Activated CD4-positive, alpha-beta T cell treated with anti-CD3 and anti-CD28 coated beads, Interleukin-2, amount 10 ng/mL, durations not matched to agents 24 days and 14 days (primary cell): Measurements from ENCODE around the gene CFAP20. TPM values are rescaled to one million over a fixed set of nuclear protein-coding genes. Genes with fewer than 3 reads are reported as not detected.

Experiments used
- DNase-seq: peaks from one replicate; pipeline ENCODE4 v3.0.0; 2022
- H3K27ac Mint-ChIP-seq: one replicate; pipeline ENCODE4 v1.8.0; 2022; ENCODE audit warnings: mild to moderate bottlenecking, mixed read lengths
- H3K27me3 Mint-ChIP-seq: one replicate; pipeline ENCODE4 v1.8.0; 2022; ENCODE audit warnings: mixed read lengths
- H3K36me3 Mint-ChIP-seq: one replicate; pipeline ENCODE4 v1.8.0; 2022; ENCODE audit warnings: low read depth, mild to moderate bottlenecking, mixed read lengths
- H3K4me1 Mint-ChIP-seq: one replicate; pipeline ENCODE4 v1.8.0; 2021; ENCODE audit warnings: mixed read lengths
- H3K4me3 Mint-ChIP-seq: one replicate; pipeline ENCODE4 v1.8.0; 2022; ENCODE audit warnings: mild to moderate bottlenecking, moderate library complexity, mixed read lengths
- H3K9me3 Mint-ChIP-seq: one replicate; pipeline ENCODE4 v1.8.0; 2021; ENCODE audit warnings: mixed read lengths
- intact Hi-C: fragments of 100-400 bp; cut with micrococcal nuclease; formaldehyde crosslinking; loops from one replicate; pipeline ENCODE4 v1.15.1; 2023
- total RNA-seq: library from RNA; stranded (reverse); gene quantifications from 2 replicates; pipeline ENCODE4 v1.2.3, GENCODE V29; 2022

CFAP20 gene
- total RNA-seq, 1 donor from 2014 or later, result 62.7 TPM

DNA sequence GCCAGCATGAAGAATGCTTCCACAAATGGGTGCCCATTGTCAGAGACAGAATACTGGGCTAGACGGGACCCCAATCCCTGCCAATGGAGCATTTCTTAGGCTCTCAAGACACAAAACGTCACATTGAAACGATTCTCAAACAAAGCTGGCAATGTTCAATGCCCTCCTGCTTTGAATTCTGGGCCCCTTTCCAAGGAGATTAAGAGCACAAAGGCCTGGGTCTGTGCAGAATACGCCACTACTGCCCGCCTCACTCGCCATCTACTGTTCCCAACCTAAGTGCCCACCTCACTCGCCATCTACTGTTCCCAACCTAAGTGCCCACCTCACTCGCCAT lies 9.7 kb downstream of the CFAP20 start:
- H3K9me3 Mint-ChIP-seq, result no peaks in the 10 kb centered on the region
- no peak overlapping the region for H3K4me3 Mint-ChIP-seq
- no peak overlapping the region for H3K27ac Mint-ChIP-seq
- intact Hi-C loops, result no loop called here
- peaks cover 19% of the 10 kb centered on the region for H3K4me1 Mint-ChIP-seq
- H3K27me3 Mint-ChIP-seq, result no peaks in the 10 kb centered on the region
- peaks cover 24% of the 10 kb centered on the region for H3K36me3 Mint-ChIP-seq
- DNase-seq, result no peak

DNA sequence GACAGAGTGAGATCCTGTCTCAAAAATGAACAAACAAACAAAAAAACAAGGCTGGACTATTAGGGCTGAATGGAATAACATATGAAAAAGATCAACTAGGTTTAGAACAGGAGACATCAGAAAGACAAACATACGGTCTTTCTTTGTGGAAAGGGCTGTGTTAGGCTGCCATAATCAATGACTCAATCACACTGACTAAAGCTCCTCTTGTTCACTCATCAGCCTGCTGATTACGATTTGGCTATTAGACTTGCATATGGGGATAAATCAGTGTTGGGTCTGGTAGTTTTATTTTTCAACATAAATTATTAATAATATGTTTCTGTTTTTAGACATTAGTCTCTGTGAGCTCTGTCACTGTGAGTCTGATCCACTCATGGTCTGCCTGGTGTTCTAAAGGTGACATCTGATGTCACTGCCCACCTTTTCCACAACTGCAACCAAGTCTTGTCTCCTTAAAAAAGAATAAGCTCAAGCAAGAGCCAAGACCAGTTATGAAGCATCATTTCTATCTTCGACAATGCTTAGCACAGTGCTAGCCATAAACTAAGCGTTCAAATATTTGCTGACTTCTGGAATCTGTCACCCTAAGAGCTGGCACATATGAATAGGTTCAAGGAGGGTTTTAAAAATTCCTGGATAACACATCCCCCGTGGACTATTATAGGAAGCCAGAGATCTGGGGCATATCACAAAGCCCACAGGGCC lies 10.2 kb downstream of the CFAP20 start:
- H3K9me3 Mint-ChIP-seq, result no peaks in the 10 kb centered on the region
- H3K36me3 Mint-ChIP-seq, result peaks cover 25% of the 10 kb centered on the region
- no peak overlapping the region for H3K27ac Mint-ChIP-seq
- intact Hi-C loops, result no loop called here
- H3K27me3 Mint-ChIP-seq, result no peaks in the 10 kb centered on the region
- DNase-seq, result no peak
- H3K4me1 Mint-ChIP-seq, result peaks cover 14% of the 10 kb centered on the region
- no peak overlapping the region for H3K4me3 Mint-ChIP-seq

DNA sequence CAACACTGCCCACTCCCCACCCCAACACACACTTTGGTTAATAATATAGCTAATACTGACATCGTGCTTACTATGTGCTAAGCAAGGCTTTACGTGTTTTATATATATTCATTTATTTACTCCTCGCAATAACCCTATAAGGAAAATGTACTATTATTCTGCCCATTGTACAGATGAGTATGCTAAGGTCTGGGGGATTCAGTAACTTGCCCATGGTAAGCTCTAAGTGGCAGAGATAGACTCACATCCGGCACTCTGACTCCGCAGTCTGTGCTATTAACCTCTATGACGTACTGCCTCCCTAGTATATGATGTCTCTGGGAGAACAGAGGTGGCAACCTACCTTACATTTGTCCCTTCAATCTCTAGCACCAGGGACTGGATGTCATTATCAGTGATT lies 12.7 kb downstream of the CFAP20 start:
- H3K4me3 Mint-ChIP-seq, result no peak overlapping the region
- no peaks in the 10 kb centered on the region for H3K27me3 Mint-ChIP-seq
- peaks cover 41% of the 10 kb centered on the region for H3K36me3 Mint-ChIP-seq
- H3K27ac Mint-ChIP-seq, result no peak overlapping the region
- DNase-seq, result no peak
- H3K9me3 Mint-ChIP-seq, result no peaks in the 10 kb centered on the region
- peaks cover 5% of the 10 kb centered on the region for H3K4me1 Mint-ChIP-seq
- intact Hi-C loops, result no loop called here

DNA sequence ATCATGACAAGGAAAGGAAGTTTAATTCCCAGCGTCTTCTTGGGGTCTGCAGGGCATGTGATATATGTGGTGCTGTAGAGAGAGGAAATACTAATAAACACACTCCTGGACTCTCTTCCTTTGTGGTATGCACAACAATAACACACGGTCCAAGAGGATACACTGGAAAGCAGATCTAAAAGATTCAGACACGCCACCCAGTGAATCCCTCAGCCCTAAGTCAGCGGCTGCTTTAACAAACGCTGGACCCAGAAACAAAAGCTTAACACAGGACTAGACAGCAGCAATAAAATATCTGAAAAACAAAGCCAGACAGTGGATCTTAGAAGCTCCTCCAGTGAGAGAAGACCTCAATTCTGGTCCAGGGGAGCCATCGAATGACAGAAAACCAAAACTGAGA lies 13.1 kb downstream of the CFAP20 start:
- no peak for DNase-seq
- Mint-ChIP-seq H3K27ac (no peak overlapping the region), H3K4me3 (no peak overlapping the region), H3K27me3 (no peaks in the 10 kb centered on the region), H3K4me1 (peaks cover 3% of the 10 kb centered on the region), H3K9me3 (no peaks in the 10 kb centered on the region), H3K36me3 (peaks cover 41% of the 10 kb centered on the region)
- intact Hi-C loops, result no loop called here

DNA sequence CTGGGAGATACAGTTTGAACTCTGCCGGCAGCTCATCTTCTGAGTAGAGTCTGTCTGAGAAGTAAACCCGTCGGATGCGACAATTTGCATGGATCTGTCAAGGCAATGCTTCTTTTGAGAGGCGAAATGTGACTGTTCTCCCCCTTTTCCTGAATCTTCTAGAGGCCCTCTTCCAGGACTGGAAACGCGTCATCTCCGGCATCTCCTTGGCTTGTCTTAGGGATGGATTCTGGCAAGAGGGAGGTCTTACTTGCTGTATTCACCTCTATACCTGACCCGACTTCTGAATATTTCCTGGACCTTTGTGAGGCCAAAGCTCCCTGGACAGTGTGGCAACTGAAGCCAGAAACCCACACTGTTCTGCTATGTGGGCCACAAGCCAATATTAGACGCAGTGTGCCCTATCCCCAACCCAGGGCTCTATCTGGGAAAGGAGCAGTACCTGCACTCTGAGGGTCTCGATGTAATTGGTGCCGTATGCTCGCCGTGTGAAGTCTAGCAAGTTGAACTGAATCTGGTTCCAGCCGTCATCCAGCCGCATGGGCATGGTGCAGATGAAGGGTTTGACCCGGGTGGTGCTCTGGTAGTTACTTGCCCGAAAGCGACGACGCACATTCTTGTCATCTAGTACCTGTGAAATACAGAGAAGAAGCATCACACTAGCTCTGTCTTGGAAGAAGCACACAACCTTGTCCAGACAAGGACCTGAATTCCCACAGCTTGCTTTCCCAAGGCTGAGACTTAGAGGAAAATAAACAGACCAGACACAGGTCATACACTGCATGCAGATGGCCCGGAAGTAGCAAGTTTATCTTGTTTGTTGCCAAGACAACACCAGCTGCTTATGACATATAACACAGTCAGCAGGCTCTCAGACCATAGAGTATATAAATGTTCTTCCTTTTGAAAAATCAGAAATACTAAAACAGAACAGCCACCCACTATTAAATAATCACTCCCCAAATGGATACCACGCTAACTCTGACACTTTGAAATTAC lies 14.1 kb downstream of the CFAP20 start:
- H3K36me3 Mint-ChIP-seq, result peaks cover 41% of the 10 kb centered on the region
- no peaks in the 10 kb centered on the region for H3K9me3 Mint-ChIP-seq

DNA sequence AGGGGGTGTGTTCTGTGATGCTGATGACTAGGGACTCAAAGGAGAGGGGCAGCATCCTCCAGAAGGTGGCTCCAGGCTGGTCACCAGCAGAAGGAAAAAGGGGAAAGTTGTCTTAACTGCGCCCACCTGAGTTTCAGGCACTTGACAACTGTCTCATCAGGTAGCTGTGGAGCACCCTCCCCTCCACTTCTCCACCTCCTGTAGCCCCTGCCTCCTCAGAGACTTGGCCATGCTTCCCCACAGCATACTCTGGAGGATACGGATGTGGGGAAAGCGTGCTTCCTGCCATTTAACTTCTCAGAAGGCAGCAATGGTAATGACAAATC lies 17.9 kb downstream of the CFAP20 start:
- Mint-ChIP-seq H3K9me3 (no peaks in the 10 kb centered on the region), H3K27ac (no peak overlapping the region), H3K4me3 (no peak overlapping the region), H3K27me3 (no peaks in the 10 kb centered on the region), H3K36me3 (peaks cover 34% of the 10 kb centered on the region), H3K4me1 (no peaks in the 10 kb centered on the region)
- no peak for DNase-seq
- intact Hi-C loops, result no loop called here

More for the DNA sequence above, 14.1 kb downstream of the CFAP20 start:
- no peak overlapping the region for H3K27ac Mint-ChIP-seq
- peaks cover 3% of the 10 kb centered on the region for H3K4me1 Mint-ChIP-seq
- intact Hi-C loops, result no loop called here
- DNase-seq, result no peak
- H3K4me3 Mint-ChIP-seq, result no peak overlapping the region
- no peaks in the 10 kb centered on the region for H3K27me3 Mint-ChIP-seq

DNA sequence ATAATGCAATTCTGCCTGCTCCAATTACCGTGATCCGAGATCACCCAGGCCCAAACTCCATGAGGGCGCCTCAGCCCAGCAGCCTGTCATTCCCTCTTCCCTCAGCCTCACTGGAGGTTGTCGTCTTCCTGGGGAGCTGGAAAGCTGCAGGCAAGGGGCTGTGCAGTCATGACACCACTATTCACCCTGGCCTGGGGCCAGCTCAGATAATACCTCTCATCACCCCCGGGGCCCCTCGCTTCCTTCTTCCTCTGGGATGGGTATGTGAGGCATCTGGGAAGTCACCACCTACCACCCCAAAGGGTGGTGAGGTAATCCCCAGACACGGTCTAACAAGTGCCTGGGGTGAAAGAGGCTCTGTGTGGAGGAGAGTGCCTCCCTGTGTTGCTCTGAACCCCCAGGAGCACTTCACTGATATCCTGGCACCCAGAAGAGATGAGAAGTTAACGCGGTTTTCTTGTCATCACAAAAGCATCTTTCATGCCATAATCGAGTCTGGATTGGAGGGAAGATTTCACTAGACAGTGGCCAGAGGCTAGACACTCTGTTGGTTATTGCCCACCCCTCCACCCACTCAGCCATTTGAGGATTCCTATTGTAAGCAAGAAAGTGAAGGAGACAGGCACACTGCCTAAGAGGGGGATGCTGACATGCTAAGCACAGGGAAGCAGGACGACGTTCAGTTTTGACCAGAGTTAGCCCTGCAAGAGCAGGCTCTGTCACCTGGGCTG lies 18.4 kb downstream of the CFAP20 start:
- peaks cover under 1% of the 10 kb centered on the region for H3K4me1 Mint-ChIP-seq
- DNase-seq, result no peak
- no peaks in the 10 kb centered on the region for H3K9me3 Mint-ChIP-seq
- no peaks in the 10 kb centered on the region for H3K27me3 Mint-ChIP-seq
- H3K36me3 Mint-ChIP-seq, result peaks cover 29% of the 10 kb centered on the region
- H3K27ac Mint-ChIP-seq, result no peak overlapping the region
- H3K4me3 Mint-ChIP-seq, result no peak overlapping the region
- intact Hi-C loops, result no loop called here

DNA sequence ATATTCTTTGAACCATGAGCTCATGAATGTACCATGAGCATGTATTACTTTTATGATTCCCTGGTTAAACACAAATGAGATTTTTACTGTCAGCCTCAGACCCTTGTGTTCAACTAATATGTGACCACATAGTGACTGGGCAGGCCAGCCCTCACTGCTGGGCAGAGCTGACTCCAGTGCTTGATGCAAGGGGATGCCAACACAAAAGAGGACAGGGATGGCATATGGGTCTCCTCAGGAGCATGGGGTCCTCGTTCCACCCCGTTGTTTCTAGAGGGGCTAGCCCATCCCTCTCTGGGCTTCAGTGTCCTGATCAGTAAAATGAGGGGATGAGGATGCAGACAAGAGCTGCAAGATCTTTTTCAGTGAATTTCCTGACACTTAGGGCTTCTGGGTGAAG lies 19.3 kb downstream of the CFAP20 start:
- no peak overlapping the region for H3K27ac Mint-ChIP-seq
- H3K36me3 Mint-ChIP-seq, result peaks cover 21% of the 10 kb centered on the region
- no peaks in the 10 kb centered on the region for H3K27me3 Mint-ChIP-seq
- peaks cover 4% of the 10 kb centered on the region for H3K4me1 Mint-ChIP-seq
- no peaks in the 10 kb centered on the region for H3K9me3 Mint-ChIP-seq
- intact Hi-C loops, result no loop called here
- no peak overlapping the region for H3K4me3 Mint-ChIP-seq
- DNase-seq, result no peak

DNA sequence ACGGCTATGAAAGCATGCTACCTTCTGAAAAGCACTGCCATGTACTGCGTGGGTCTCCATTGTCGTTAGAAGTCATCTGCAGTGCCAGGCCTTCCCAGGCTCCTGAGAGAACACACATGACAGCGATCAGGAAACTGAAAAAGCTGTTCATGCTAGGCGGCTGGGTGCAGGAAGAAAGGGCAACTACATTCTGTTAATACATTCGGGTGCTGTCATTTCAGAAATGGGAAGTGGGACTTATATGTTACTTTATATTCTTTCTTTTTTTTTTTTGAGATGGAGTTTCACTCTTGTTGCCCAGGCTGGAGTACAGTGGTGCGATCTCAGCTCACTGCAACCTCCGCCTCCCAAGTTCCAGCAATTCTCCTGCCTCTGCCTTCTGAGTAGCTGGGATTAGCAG lies 19.9 kb downstream of the CFAP20 start:
- no peak for DNase-seq
- peaks cover 4% of the 10 kb centered on the region for H3K4me1 Mint-ChIP-seq
- H3K27me3 Mint-ChIP-seq, result no peaks in the 10 kb centered on the region
- H3K4me3 Mint-ChIP-seq, result no peak overlapping the region
- intact Hi-C loops, result no loop called here
- no peaks in the 10 kb centered on the region for H3K9me3 Mint-ChIP-seq
- peaks cover 17% of the 10 kb centered on the region for H3K36me3 Mint-ChIP-seq
- H3K27ac Mint-ChIP-seq, result no peak overlapping the region

DNA sequence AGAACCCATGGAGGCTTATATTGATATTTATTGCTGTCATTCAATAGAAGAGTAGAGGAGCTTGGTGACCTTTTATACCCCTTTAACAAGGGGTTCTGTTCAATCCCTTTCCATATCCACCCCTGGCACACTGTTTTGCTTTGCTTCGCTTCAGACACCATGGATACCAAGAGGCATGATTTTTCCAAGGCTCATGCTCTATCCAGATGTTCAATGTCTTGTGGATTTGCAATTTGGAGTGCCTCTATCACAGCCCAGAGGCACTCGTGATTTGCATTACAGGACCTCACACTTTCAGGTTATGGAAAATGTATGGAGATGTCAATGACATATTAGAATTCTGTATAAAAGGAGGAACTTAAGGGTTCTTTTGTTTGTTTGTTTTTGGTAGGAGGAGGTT lies 21.5 kb downstream of the CFAP20 start:
- H3K9me3 Mint-ChIP-seq, result no peaks in the 10 kb centered on the region
- intact Hi-C loops, result no loop called here
- peaks cover 4% of the 10 kb centered on the region for H3K36me3 Mint-ChIP-seq
- no peak overlapping the region for H3K4me3 Mint-ChIP-seq
- no peak overlapping the region for H3K27ac Mint-ChIP-seq
- peaks cover 4% of the 10 kb centered on the region for H3K4me1 Mint-ChIP-seq
- no peak for DNase-seq
- no peaks in the 10 kb centered on the region for H3K27me3 Mint-ChIP-seq

DNA sequence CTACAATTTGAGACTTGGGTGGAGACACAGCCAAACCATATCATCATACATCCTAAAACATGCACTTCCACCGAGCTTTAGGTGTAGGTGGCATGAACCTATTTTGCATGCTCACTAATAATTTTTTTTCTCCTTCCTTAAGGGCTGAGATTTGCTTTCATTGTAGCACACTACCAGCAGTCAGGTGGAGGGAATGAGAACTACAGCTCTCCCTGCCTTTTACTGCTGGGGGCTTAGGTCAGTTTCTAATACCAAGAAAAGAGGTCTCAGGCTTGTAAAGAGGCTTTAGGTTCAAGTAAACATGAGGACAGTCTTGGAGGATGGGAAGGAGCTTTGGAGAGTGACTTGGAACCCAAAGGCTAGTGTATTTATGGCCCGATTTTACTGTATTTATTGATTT lies 22.0 kb downstream of the CFAP20 start:
- H3K4me1 Mint-ChIP-seq, result peaks cover 4% of the 10 kb centered on the region
- no peak for DNase-seq
- peaks cover 3% of the 10 kb centered on the region for H3K36me3 Mint-ChIP-seq
- H3K27ac Mint-ChIP-seq, result no peak overlapping the region
- no peaks in the 10 kb centered on the region for H3K9me3 Mint-ChIP-seq
- no peak overlapping the region for H3K4me3 Mint-ChIP-seq
- intact Hi-C loops, result no loop called here
- no peaks in the 10 kb centered on the region for H3K27me3 Mint-ChIP-seq

DNA sequence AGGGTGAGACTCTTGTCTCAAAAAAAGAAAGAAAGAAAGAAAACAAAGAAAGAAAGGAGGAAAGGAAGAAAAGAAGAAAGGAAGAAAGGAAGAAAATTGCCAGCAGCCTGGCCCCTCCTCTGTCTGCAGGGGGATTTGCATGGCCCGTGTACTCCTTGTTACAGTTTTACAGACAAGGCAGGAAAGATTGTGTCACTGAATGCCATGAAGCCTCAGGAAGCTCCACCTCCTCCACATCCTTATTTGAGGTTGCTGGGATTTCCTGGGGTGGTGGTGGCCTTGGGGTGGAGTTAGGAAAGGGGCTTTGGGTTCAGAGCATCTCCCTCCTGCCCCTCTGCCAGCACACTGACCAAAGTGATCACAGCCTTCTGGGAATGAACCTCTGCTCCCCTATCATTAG lies 23.6 kb downstream of the CFAP20 start:
- DNase-seq, result no peak
- no peak overlapping the region for H3K4me3 Mint-ChIP-seq
- no peaks in the 10 kb centered on the region for H3K9me3 Mint-ChIP-seq
- H3K27me3 Mint-ChIP-seq, result no peaks in the 10 kb centered on the region
- no peak overlapping the region for H3K27ac Mint-ChIP-seq
- H3K4me1 Mint-ChIP-seq, result peaks cover 6% of the 10 kb centered on the region
- intact Hi-C loops, result no loop called here
- no peaks in the 10 kb centered on the region for H3K36me3 Mint-ChIP-seq

DNA sequence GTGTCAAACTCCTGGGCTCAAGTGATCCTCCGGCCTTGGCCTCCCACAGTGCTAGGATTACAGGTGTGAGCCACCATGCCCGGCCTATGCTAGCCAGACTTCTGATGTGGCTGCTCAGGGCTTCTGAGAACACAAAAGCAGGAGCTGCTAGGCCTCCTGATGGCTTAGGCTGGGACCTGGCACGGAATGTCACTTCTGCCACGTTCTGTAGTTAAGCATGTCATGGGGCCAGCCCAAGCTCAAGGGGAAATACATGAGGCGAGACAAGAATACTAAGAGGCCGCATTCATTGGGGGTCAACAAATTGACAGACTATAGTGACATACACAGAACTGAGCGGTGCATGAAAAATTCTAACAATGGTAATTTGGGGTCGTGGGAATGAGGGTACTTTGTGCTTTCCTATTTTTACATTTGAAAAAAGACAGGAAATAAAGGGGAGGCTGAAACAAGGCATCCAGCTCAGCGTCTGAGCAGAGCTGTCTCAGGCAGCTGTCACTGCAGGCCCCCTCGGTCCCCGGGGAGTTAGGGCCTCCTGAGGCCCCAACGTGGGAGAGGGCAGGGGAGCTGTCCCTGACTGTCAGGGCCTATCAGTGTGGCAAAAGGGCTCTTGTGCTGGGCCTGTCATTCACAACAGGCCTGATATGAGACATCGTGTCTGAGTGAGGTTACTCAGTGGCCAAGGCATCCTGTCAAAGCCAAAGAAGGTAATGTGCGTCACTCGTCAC lies 26.4 kb downstream of the CFAP20 start:
- no peak overlapping the region for H3K27ac Mint-ChIP-seq
- DNase-seq, result no peak
- no peak overlapping the region for H3K4me3 Mint-ChIP-seq
- H3K27me3 Mint-ChIP-seq, result no peaks in the 10 kb centered on the region
- peaks cover 6% of the 10 kb centered on the region for H3K4me1 Mint-ChIP-seq
- H3K9me3 Mint-ChIP-seq, result no peaks in the 10 kb centered on the region
- intact Hi-C loops, result no loop called here
- no peaks in the 10 kb centered on the region for H3K36me3 Mint-ChIP-seq

DNA sequence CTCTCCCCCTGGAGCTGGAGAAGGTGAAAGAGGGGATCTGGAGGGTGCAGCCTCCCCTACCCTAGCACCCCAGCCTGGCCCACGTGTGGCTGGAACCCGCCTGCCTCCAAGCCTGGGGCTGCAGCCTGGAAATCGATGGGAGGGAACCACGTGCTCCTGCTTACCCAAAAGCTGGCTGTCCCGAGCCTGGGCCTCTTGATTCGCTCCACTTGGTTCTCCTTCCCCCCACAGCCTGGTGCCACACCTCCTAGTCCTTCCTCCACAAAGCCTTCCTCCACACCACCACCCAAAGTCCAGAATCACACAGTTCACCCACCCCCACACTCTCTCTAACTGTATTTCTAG lies 29.3 kb downstream of the CFAP20 start:
- intact Hi-C loops, result no loop called here
- Mint-ChIP-seq H3K4me3 (no peak overlapping the region), H3K27me3 (no peaks in the 10 kb centered on the region), H3K27ac (no peak overlapping the region), H3K4me1 (peaks cover 10% of the 10 kb centered on the region), H3K36me3 (no peaks in the 10 kb centered on the region), H3K9me3 (no peaks in the 10 kb centered on the region)
- no peak for DNase-seq
